Progenitor cell of endocrine pancreas (in vitro differentiated cells): ENCODE results near the gene DGKB. TPM values are rescaled to one million over a fixed set of nuclear protein-coding genes. Genes with fewer than 3 reads are reported as not detected.

Experiments
- DNase-seq: peaks from one replicate; pipeline ENCODE4 v3.0.0; 2021; ENCODE audit warnings: low spot score; ENCODE audit not compliant: unreplicated experiment
- H3K27ac Mint-ChIP-seq: 2 replicates; pipeline ENCODE4 v1.8.0; 2021; ENCODE audit warnings: mild to moderate bottlenecking, moderate library complexity, mixed read lengths
- H3K27me3 Mint-ChIP-seq: 2 replicates; pipeline ENCODE4 v1.8.0; 2021; ENCODE audit warnings: mixed read lengths
- H3K36me3 Mint-ChIP-seq: 2 replicates; pipeline ENCODE4 v1.8.0; 2022; ENCODE audit warnings: mixed read lengths; ENCODE audit not compliant: insufficient read depth
- H3K4me1 Mint-ChIP-seq: 2 replicates; pipeline ENCODE4 v1.8.0; 2021; ENCODE audit warnings: low read depth, mixed read lengths
- H3K4me3 Mint-ChIP-seq: 2 replicates; pipeline ENCODE4 v1.8.0; 2021; ENCODE audit warnings: low read depth, mild to moderate bottlenecking, moderate library complexity, mixed read lengths
- H3K9me3 Mint-ChIP-seq: 2 replicates; pipeline ENCODE4 v1.8.0; 2021; ENCODE audit warnings: low read depth, mixed read lengths
- total RNA-seq: library from RNA; stranded (reverse); gene quantifications from 2 replicates; pipeline ENCODE4 v1.2.1, GENCODE V29; 2021
- TF ChIP-seq, protein P1 (sequence below): fragments of 200-600 bp; sonication (generic); IDR thresholded peaks from one replicate; pipeline ENCODE4 v1.5.0; 2021; ENCODE audit warnings: antibody characterized with exemption, mild to moderate bottlenecking; ENCODE audit not compliant: unreplicated experiment

The DGKB gene
- total RNA-seq, 1 donor from 2014 or later, result 0.74 TPM

DNA sequence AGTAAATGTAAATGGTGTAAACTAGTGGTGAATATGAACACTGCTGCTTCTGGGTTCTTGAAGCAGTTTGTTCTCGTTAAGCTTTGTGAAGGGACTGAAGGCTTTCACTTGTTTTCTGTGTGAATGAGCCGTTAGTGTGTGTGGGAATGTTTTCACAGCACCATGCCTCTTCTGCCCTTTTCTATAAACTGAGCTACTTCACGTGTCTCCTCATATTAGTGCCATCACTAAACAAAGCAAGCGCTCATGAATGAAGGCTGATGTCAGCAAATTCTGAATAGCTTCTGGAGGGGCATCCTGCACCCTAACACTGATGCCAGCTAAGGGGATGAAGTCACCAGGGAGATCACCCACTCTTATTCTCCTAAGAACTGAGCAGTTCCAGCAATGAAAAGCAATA is 707.5 kb downstream of the DGKB start:
- peaks cover 3% of the 10 kb centered on the region for H3K9me3 Mint-ChIP-seq
- TF ChIP-seq, protein P1, sequence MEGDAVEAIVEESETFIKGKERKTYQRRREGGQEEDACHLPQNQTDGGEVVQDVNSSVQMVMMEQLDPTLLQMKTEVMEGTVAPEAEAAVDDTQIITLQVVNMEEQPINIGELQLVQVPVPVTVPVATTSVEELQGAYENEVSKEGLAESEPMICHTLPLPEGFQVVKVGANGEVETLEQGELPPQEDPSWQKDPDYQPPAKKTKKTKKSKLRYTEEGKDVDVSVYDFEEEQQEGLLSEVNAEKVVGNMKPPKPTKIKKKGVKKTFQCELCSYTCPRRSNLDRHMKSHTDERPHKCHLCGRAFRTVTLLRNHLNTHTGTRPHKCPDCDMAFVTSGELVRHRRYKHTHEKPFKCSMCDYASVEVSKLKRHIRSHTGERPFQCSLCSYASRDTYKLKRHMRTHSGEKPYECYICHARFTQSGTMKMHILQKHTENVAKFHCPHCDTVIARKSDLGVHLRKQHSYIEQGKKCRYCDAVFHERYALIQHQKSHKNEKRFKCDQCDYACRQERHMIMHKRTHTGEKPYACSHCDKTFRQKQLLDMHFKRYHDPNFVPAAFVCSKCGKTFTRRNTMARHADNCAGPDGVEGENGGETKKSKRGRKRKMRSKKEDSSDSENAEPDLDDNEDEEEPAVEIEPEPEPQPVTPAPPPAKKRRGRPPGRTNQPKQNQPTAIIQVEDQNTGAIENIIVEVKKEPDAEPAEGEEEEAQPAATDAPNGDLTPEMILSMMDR, result no peak

DNA sequence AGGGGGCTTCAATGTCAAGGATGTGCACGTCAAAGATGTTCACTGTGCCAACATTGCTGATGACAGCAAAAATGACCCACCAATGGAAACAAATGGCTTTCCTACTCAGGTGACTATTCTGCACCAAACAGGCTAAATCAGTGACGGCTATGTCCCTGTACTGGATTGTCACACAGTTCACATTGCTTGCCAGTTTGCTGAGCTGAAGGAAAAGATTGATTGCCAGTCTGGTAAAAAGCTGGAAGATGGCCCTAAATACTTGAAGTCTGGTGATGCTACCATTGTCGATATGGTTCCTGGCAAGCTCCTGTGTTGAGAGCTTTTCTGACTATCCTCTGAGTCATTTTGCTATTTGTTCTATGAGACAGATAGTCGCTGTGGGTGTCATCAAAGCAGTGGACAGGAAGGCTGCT is 710.9 kb downstream of the DGKB start:
- Mint-ChIP-seq H3K4me3 (no peak overlapping the region), H3K9me3 (peaks cover 10% of the 10 kb centered on the region), H3K4me1 (no peaks in the 10 kb centered on the region), H3K27me3 (no peaks in the 10 kb centered on the region), H3K36me3 (peaks cover 1% of the 10 kb centered on the region), H3K27ac (no peak overlapping the region)
- TF ChIP-seq, protein P1, result no peak
- DNase-seq, result no peak

More for the DNA sequence above, 707.5 kb downstream of the DGKB start:
- Mint-ChIP-seq H3K4me1 (no peaks in the 10 kb centered on the region), H3K27ac (no peak overlapping the region), H3K36me3 (no peaks in the 10 kb centered on the region), H3K27me3 (no peaks in the 10 kb centered on the region), H3K4me3 (no peak overlapping the region)
- no peak for DNase-seq

DNA sequence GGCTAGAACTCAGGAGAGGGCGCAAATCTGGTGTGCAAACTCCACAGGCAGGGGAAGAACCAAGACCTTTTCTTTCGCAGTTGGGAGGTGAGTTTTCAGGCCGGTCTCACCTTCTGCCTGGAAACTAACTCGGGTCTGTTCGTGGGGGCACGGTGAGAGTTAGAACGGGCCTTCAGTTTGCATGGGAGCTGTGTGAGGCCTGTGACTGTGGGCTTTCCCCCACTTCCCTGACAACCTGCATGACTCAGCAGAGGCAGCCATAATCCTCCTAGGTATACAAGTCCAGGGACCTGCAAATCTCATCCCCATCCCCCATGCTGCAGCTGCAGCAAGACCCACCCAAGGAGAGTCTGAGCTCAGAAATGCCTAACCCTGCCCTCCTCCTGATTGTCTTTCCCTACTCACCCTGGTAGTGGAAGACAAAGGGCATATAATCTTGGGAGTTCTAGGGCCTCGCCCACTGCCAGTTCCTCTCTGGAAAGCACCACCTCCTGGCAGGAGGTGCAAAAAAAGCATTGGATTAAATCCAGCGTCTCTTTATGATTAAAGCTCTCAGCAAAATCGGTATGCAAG is 718.2 kb downstream of the DGKB start:
- no peaks in the 10 kb centered on the region for H3K27me3 Mint-ChIP-seq
- DNase-seq, result no peak
- H3K9me3 Mint-ChIP-seq, result peaks cover 30% of the 10 kb centered on the region
- no peak overlapping the region for H3K4me3 Mint-ChIP-seq
- H3K36me3 Mint-ChIP-seq, result peaks cover 1% of the 10 kb centered on the region
- no peaks in the 10 kb centered on the region for H3K4me1 Mint-ChIP-seq
- H3K27ac Mint-ChIP-seq, result no peak overlapping the region
- TF ChIP-seq, protein P1, result no peak

DNA sequence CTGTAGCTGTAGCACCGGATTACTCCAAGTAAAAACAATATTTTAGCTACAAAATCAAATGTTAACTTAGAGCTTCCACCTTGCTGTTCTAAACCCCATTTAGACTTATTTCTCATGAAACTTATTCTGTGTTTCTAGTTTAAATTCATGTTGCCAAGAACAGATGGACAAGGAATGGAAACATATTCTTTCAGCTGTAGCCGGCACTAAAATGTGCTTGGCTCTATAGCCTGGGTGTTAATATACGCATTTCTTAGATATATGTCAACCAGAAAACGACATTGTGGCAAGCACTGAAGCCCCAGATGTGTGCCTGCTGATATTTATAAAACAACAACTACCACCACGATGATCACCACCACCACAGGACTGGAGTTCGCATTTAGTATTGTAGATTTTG is 722.8 kb downstream of the DGKB start:
- Mint-ChIP-seq H3K9me3 (peaks cover 4% of the 10 kb centered on the region), H3K4me1 (no peaks in the 10 kb centered on the region), H3K27me3 (no peaks in the 10 kb centered on the region), H3K27ac (no peak overlapping the region), H3K36me3 (no peaks in the 10 kb centered on the region), H3K4me3 (no peak overlapping the region)
- TF ChIP-seq, protein P1, result no peak
- no peak for DNase-seq

DNA sequence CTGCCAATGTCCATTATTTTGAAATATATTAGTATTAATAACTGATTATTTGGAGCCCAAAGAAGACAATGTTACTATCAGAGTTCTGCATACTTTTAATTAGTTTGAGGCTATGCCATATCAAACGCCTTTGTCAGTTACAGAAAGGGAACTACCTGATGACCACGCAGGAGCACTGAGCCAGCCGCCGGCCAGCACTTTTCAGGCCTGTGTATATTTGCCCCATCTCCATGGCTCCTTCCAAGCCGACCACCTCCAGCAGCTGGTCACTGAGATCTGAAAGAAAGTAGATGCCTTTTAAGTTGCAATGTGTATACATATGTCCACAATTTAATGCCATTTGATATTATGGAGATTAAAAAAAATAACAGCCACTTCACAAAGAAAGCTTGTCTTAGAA is 724.7 kb downstream of the DGKB start:
- TF ChIP-seq, protein P1, result no peak
- no peak overlapping the region for H3K4me3 Mint-ChIP-seq
- peaks cover 4% of the 10 kb centered on the region for H3K9me3 Mint-ChIP-seq
- no peaks in the 10 kb centered on the region for H3K27me3 Mint-ChIP-seq
- H3K4me1 Mint-ChIP-seq, result no peaks in the 10 kb centered on the region
- peaks cover 1% of the 10 kb centered on the region for H3K36me3 Mint-ChIP-seq
- no peak for DNase-seq
- no peak overlapping the region for H3K27ac Mint-ChIP-seq
